HepG2 (cell line): Measurements from ENCODE around the gene MAPK7. TPM values are rescaled to one million over a fixed set of nuclear protein-coding genes. Genes with fewer than 3 reads are reported as not detected.

Experiments used
- ARNT2 ChIP-seq: sonication (generic); formaldehyde crosslinking; IDR thresholded peaks from 2 replicates; pipeline ENCODE4 v1.8.0; 2022; ENCODE audit warnings: mild to moderate bottlenecking, low read depth, missing genetic modification reagents, moderate library complexity
- CBX1 ChIP-seq: IDR thresholded peaks from one replicate; pipeline ENCODE4 v1.6.1; 2016; ENCODE audit warnings: antibody characterized with exemption, low read depth
- CEBPG ChIP-seq: IDR thresholded peaks from 2 replicates; pipeline ENCODE4 v1.6.1; 2016
- DNMT1 ChIP-seq: sonication (generic); formaldehyde crosslinking; IDR thresholded peaks from 2 replicates; pipeline ENCODE4 v1.5.1; 2020; ENCODE audit warnings: mild to moderate bottlenecking, missing genetic modification reagents
- HNF4A ChIP-seq: sonication (generic); formaldehyde crosslinking; IDR thresholded peaks from 2 replicates; pipeline ENCODE4 v1.4.0; 2020; ENCODE audit warnings: missing genetic modification reagents
- HNF4G ChIP-seq, 2 experiments: sonication (generic) in 1 of 2; formaldehyde crosslinking in 1 of 2; IDR thresholded peaks; 2 replicates each; pipeline versions ENCODE4 v1.4.0 to v1.6.1; 2011 to 2020; ENCODE audit warnings: borderline replicate concordance in 2 of 2, low read depth in 2 of 2, mild to moderate bottlenecking in 2 of 2, low read length in 1 of 2, missing genetic modification reagents in 1 of 2, moderate library complexity in 1 of 2
- HNRNPL ChIP-seq: fragments of 200-400 bp; formaldehyde crosslinking; IDR thresholded peaks from 2 replicates; pipeline ENCODE4 v1.6.1; 2017; ENCODE audit warnings: mild to moderate bottlenecking, low read depth, low read length
- IKZF1 ChIP-seq: fragments of 450-650 bp; IDR thresholded peaks from 2 replicates; pipeline ENCODE4 v1.7.1; 2016
- IRX3 ChIP-seq: sonication (generic); formaldehyde crosslinking; IDR thresholded peaks from 2 replicates; pipeline ENCODE4 v1.8.1; 2023; ENCODE audit warnings: mild to moderate bottlenecking, low read depth, missing genetic modification reagents, borderline replicate concordance
- NFE2L2 ChIP-seq: fragments of 150-350 bp; IDR thresholded peaks from 2 replicates; pipeline ENCODE4 v1.6.1; 2014; ENCODE audit warnings: low read length
- PHB2 ChIP-seq: fragments of 450-650 bp; IDR thresholded peaks from 2 replicates; pipeline ENCODE4 v1.6.1; 2018; ENCODE audit not compliant: partially characterized antibody
- SAFB2 ChIP-seq: sonication (generic); formaldehyde crosslinking; IDR thresholded peaks from 2 replicates; pipeline ENCODE4 v1.5.1; 2020; ENCODE audit warnings: missing genetic modification reagents, low read depth, mild to moderate bottlenecking, borderline replicate concordance
- SP2 ChIP-seq: sonication (generic); formaldehyde crosslinking; IDR thresholded peaks from 2 replicates; pipeline ENCODE4 v1.5.1; 2020; ENCODE audit warnings: mild to moderate bottlenecking, missing genetic modification reagents
- TP53 ChIP-seq: sonication (generic); formaldehyde crosslinking; conservative IDR thresholded peaks from 2 replicates; pipeline ENCODE4 v1.4.0; 2020; ENCODE audit warnings: missing genetic modification reagents
- ZBTB20 ChIP-seq: sonication (generic); formaldehyde crosslinking; IDR thresholded peaks from 2 replicates; pipeline ENCODE4 v1.8.1; 2023; ENCODE audit warnings: missing genetic modification reagents, low read depth, mild to moderate bottlenecking, borderline replicate concordance
- ZBTB7A ChIP-seq: sonication (generic); formaldehyde crosslinking; IDR thresholded peaks from 2 replicates; pipeline ENCODE4 v1.8.0; 2022; ENCODE audit warnings: mild to moderate bottlenecking, missing genetic modification reagents
- ZEB1 ChIP-seq: IDR thresholded peaks from 2 replicates; pipeline ENCODE4 v1.6.1; 2012; ENCODE audit warnings: mild to moderate bottlenecking, low read depth, inconsistent platforms; ENCODE audit not compliant: insufficient replicate concordance
- ZIK1 ChIP-seq: sonication (generic); formaldehyde crosslinking; IDR thresholded peaks from 2 replicates; pipeline ENCODE4 v1.5.0; 2020; ENCODE audit warnings: mild to moderate bottlenecking, low read depth, missing genetic modification reagents, borderline replicate concordance
- ZNF234 ChIP-seq: sonication (generic); formaldehyde crosslinking; conservative IDR thresholded peaks from 2 replicates; pipeline ENCODE4 v1.5.1; 2020; ENCODE audit warnings: mild to moderate bottlenecking, missing genetic modification reagents
- ZNF274 ChIP-seq: sonication (generic); formaldehyde crosslinking; IDR thresholded peaks from 2 replicates; pipeline ENCODE4 v1.5.1; 2020; ENCODE audit warnings: mild to moderate bottlenecking, missing genetic modification reagents
- ZNF619 ChIP-seq: sonication (generic); formaldehyde crosslinking; IDR thresholded peaks from 2 replicates; pipeline ENCODE4 v1.4.0; 2020; ENCODE audit warnings: mild to moderate bottlenecking, missing genetic modification reagents
- ZNF781 ChIP-seq: sonication (generic); formaldehyde crosslinking; IDR thresholded peaks from 2 replicates; pipeline ENCODE4 v1.5.1; 2020; ENCODE audit warnings: borderline replicate concordance, mild to moderate bottlenecking, missing genetic modification reagents; ENCODE audit errors: not compliant biosample characterization
- ZNF792 ChIP-seq: IDR thresholded peaks from 2 replicates; pipeline ENCODE4 v1.6.1; 2016
- polyA plus RNA-seq, 8 experiments: library from polyadenylated mRNA; depleted of rRNA in 3 of 8; stranded (reverse) in 7 of 8; unstranded in 1 of 8; fragments of >200 nt; fragmentation: Illumina TruSeq in 4 of 8; extraction: Trizol in 4 of 8; gene quantifications; 2 replicates each; pipeline versions ENCODE4 v1.2.1 to v1.2.3, GENCODE V29; 2011 to 2016; ENCODE audit warnings: low read depth in 4 of 8, missing spikeins in 1 of 8, mixed read lengths in 1 of 8; ENCODE audit not compliant: insufficient read depth in 1 of 8
- total RNA-seq, 5 experiments: library from RNA; depleted of rRNA; stranded (reverse); fragments of >200 nt; fragmentation: Illumina TruSeq; extraction: Trizol; gene quantifications; 2 replicates each; pipeline ENCODE4 v1.2.3, GENCODE V29; 2016; ENCODE audit warnings: low read depth in 1 of 5
- TF ChIP-seq, protein P1 (sequence below): IDR thresholded peaks from 2 replicates; pipeline ENCODE4 v1.6.1; 2016; ENCODE audit warnings: low read depth, borderline replicate concordance
- TF ChIP-seq, protein P2 (sequence below): IDR thresholded peaks from 2 replicates; pipeline ENCODE4 v1.6.1; 2016; ENCODE audit warnings: control low read depth
- TF ChIP-seq, protein P3 (sequence below): IDR thresholded peaks from 2 replicates; pipeline ENCODE4 v1.6.1; 2016
- TF ChIP-seq, protein P4 (sequence below): sonication (generic); formaldehyde crosslinking; IDR thresholded peaks from 2 replicates; pipeline ENCODE4 v1.9.0; 2021; ENCODE audit warnings: missing genetic modification reagents, borderline replicate concordance

The MAPK7 gene
- total and polyA plus RNA-seq, 2 of the 13 experiments (the other 11 are each of a cell fraction or from before 2014, with no cell fraction given): 2.9 to 5.9 TPM

DNA sequence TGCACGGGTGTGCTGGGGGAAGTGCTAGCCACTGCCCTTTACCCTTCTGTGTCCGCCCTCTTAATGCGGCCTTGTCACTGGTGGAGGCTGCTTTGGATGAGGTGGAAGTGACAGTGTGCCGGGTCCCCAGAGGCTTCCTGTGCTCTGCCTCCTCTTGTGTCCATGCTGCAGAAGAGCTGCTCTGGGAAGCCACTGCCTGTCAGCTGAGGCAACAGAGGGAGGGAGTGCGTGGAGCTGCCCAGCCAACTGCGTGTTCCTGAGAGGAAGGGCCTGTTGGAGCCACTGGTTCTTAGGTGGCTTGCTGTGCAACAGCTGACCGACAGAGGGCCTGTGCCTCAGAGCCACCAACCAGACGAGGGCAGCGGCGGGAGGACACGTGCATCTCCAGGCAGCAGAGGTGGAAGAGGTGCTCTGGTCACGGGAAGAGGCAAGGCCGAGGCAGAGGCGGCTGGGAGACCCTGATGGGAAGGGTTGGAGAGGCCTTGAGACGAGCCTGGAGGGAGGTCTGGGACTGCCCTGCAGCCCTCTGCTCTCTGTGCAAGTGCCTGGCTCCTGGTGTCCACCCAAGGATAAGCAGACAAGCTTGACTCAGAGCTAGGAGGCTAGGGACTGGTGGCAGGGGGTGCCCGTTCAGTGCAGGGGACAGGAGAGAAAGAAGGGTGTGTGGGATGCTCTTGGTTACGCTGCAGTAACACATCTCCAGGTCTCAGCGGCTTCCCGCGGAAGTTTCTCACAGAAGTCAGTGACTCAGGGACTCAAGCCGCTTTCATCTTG lies 41.2 kb upstream of the MAPK7 start (continued):
- TF ChIP-seq, protein P1, sequence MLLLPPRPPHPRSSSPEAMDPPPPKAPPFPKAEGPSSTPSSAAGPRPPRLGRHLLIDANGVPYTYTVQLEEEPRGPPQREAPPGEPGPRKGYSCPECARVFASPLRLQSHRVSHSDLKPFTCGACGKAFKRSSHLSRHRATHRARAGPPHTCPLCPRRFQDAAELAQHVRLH (CRISPR knock-in tag): peak; percentile 95
- TF ChIP-seq TP53 (CRISPR knock-in tag): no peak
- peak; percentile 85; the same call in 1 of the 2 replicates for TF ChIP-seq ZIK1 (CRISPR knock-in tag)
- peak; percentile 84 for TF ChIP-seq ARNT2 (CRISPR knock-in tag)
- TF ChIP-seq HNRNPL: peak; percentile 58; the same call in 1 of the 2 replicates
- TF ChIP-seq HNF4A (CRISPR knock-in tag): no peak
- TF ChIP-seq, protein P2, sequence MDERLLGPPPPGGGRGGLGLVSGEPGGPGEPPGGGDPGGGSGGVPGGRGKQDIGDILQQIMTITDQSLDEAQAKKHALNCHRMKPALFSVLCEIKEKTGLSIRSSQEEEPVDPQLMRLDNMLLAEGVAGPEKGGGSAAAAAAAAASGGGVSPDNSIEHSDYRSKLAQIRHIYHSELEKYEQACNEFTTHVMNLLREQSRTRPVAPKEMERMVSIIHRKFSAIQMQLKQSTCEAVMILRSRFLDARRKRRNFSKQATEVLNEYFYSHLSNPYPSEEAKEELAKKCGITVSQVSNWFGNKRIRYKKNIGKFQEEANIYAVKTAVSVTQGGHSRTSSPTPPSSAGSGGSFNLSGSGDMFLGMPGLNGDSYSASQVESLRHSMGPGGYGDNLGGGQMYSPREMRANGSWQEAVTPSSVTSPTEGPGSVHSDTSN (CRISPR knock-in tag): no peak
- peak; percentile 22; the same call in 1 of the 2 replicates for TF ChIP-seq CEBPG (CRISPR knock-in tag)
- TF ChIP-seq PHB2: no peak
- TF ChIP-seq SP2 (CRISPR knock-in tag): no peak
- peak; percentile 16 for TF ChIP-seq CBX1
- no peak for TF ChIP-seq HNF4G (IDR thresholded peaks at IDR 0.05; ENCODE audit: borderline replicate concordance, low read depth, low read length)
- 0 out of 2 replicates have a peak, but pooled peaks have one; percentile 25 for TF ChIP-seq HNF4G (CRISPR knock-in tag; IDR thresholded peaks at IDR 0.05; ENCODE audit: borderline replicate concordance, low read depth)
- TF ChIP-seq, protein P3, sequence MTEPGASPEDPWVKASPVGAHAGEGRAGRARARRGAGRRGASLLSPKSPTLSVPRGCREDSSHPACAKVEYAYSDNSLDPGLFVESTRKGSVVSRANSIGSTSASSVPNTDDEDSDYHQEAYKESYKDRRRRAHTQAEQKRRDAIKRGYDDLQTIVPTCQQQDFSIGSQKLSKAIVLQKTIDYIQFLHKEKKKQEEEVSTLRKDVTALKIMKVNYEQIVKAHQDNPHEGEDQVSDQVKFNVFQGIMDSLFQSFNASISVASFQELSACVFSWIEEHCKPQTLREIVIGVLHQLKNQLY (CRISPR knock-in tag): peak; percentile 62; the same call in 1 of the 2 replicates
- TF ChIP-seq ZNF619: peak; percentile 90
- no peak for TF ChIP-seq DNMT1 (CRISPR knock-in tag)
- 0 out of 2 replicates have a peak, but pooled peaks have one; percentile 57 for TF ChIP-seq IRX3 (CRISPR knock-in tag)
- TF ChIP-seq, protein P4, sequence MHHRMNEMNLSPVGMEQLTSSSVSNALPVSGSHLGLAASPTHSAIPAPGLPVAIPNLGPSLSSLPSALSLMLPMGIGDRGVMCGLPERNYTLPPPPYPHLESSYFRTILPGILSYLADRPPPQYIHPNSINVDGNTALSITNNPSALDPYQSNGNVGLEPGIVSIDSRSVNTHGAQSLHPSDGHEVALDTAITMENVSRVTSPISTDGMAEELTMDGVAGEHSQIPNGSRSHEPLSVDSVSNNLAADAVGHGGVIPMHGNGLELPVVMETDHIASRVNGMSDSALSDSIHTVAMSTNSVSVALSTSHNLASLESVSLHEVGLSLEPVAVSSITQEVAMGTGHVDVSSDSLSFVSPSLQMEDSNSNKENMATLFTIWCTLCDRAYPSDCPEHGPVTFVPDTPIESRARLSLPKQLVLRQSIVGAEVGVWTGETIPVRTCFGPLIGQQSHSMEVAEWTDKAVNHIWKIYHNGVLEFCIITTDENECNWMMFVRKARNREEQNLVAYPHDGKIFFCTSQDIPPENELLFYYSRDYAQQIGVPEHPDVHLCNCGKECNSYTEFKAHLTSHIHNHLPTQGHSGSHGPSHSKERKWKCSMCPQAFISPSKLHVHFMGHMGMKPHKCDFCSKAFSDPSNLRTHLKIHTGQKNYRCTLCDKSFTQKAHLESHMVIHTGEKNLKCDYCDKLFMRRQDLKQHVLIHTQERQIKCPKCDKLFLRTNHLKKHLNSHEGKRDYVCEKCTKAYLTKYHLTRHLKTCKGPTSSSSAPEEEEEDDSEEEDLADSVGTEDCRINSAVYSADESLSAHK (CRISPR knock-in tag): 0 out of 2 replicates have a peak, but pooled peaks have one; percentile 44
- TF ChIP-seq ZEB1: no peak
- peak; percentile 76; the same call in 1 of the 2 replicates for TF ChIP-seq ZBTB20 (CRISPR knock-in tag)
- 0 out of 2 replicates have a peak, but pooled peaks have one; percentile 18 for TF ChIP-seq ZNF234
- no peak for TF ChIP-seq IKZF1
- TF ChIP-seq SAFB2: no peak; the same call in 1 of the 2 replicates
- TF ChIP-seq ZNF274 (CRISPR knock-in tag): peak; percentile 93
- peak; percentile 78 for TF ChIP-seq ZNF781 (CRISPR knock-in tag)
- 0 out of 2 replicates have a peak, but pooled peaks have one; percentile 48 for TF ChIP-seq ZNF792 (CRISPR knock-in tag)
- TF ChIP-seq ZBTB7A (CRISPR knock-in tag): peak; percentile 78
- TF ChIP-seq NFE2L2: no peak
